ENCODE measurements around the gene OGFR.

OGFR gene

DNA sequence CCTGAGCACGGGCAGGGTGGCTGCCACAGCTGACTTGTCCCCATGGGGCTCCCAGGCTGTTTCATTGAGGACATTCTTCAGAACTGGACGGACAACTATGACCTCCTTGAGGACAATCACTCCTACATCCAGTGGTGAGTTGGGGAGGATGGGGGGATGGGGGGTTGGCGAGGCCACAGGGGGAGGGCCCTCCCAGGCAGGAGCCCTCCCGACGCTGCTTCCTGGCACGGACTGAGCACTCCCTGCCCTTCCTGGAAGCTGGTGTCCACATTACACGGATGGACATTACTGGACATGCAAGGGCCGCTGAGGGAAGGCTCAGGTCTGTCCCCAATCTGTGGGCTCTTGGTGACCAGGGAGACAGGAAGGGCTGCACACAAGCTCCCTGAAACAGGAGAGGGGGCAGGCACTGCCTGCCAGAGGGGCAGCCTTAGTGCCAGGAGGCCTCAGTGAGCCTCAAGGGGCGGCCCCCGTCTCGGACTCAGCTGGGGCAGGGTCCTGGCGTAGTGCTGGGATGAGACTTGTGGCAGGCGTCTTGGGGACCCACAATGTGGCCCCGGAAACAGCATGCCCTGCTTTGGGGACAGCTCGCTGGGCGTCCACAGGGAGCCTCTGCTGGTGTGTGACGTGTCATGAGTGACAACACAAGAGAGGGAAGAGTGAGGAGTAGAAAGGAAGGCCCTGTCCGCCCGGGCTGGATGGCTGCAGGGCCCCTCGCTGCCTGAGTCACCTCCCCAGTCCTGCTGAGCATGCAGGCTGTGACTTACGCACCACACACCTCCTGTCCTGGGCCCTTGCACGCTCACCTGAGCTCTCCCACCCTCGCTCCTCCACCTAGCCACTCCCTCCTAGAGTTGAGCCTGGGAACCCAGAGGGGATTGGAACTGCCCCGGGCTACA lies 5.1 kb downstream of the OGFR start:
- Histone ChIP-seq H3K4me1 (peaks cover 5% of the 10 kb centered on the region), H2AFZ (no peak overlapping the region), H3K9ac (no peak overlapping the region), H3K36me3 (ENCODE audit: control insufficient read depth, insufficient read depth, low read length) (no peaks in the 10 kb centered on the region), H3K4me3 (ENCODE audit: low read depth, low read length) (no peak overlapping the region), H3K27me3 (ENCODE audit: control insufficient read depth, insufficient read depth, low read length) (no peaks in the 10 kb centered on the region), H3K79me2 (peaks cover 23% of the 10 kb centered on the region), H3K9me3 (ENCODE audit: control insufficient read depth, low read length) (no peaks in the 10 kb centered on the region), H3K4me2 (ENCODE audit: low read length) (no peak overlapping the region), H3K27ac (no peak overlapping the region)
- TF ChIP-seq, protein P1, sequence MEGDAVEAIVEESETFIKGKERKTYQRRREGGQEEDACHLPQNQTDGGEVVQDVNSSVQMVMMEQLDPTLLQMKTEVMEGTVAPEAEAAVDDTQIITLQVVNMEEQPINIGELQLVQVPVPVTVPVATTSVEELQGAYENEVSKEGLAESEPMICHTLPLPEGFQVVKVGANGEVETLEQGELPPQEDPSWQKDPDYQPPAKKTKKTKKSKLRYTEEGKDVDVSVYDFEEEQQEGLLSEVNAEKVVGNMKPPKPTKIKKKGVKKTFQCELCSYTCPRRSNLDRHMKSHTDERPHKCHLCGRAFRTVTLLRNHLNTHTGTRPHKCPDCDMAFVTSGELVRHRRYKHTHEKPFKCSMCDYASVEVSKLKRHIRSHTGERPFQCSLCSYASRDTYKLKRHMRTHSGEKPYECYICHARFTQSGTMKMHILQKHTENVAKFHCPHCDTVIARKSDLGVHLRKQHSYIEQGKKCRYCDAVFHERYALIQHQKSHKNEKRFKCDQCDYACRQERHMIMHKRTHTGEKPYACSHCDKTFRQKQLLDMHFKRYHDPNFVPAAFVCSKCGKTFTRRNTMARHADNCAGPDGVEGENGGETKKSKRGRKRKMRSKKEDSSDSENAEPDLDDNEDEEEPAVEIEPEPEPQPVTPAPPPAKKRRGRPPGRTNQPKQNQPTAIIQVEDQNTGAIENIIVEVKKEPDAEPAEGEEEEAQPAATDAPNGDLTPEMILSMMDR (IDR thresholded peaks at IDR 0.05), result no peak

DNA sequence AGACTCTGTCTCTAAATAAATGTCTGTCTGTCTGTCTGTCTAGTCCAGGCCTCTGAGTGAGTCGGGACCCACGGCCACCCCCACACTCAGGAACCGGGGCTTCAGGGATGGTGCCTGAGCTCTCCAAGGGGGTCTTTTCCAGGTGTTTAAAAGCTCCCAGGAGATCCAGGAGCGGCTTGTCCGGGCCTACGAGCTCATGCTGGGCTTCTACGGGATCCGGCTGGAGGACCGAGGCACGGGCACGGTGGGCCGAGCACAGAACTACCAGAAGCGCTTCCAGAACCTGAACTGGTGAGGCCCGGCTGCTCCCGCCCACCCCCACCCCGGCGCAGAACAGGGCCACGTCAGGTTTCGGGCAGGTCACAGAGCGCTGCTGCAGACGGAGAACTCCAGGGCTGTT lies 6.7 kb downstream of the OGFR start:
- Histone ChIP-seq H3K79me2 (peaks cover 14% of the 10 kb centered on the region), H2AFZ (no peak overlapping the region), H3K4me2 (ENCODE audit: low read length) (no peak overlapping the region), H3K4me3 (ENCODE audit: low read depth, low read length) (no peak overlapping the region), H3K36me3 (ENCODE audit: control insufficient read depth, insufficient read depth, low read length) (no peaks in the 10 kb centered on the region), H3K9me3 (ENCODE audit: control insufficient read depth, low read length) (no peaks in the 10 kb centered on the region), H3K9ac (no peak overlapping the region), H3K27ac (no peak overlapping the region), H3K4me1 (peaks cover 8% of the 10 kb centered on the region), H3K27me3 (ENCODE audit: control insufficient read depth, insufficient read depth, low read length) (no peaks in the 10 kb centered on the region)
- TF ChIP-seq, protein P1 (IDR thresholded peaks at IDR 0.05), result no peak

DNA sequence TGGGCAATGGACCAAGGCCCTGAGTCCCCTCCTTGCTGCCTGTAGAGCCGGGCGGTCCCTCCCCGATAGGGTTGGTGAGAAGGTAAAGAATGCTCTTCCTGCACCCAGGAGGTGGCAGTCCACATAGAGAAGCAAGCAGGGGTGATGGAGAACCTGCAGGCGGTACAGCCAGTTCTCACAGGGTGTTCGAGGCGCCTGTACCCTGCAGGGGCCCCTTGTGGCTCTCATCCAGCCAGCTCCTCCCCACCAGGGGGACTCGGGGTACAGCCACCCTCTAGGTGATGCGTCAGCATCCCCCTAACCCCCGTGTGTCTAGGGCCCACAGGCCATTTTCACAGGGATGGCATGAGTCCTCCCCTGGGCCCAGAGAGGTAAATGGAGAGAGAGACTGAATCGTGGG lies 7.1 kb downstream of the OGFR start:
- Histone ChIP-seq H3K9ac (no peak overlapping the region), H2AFZ (no peak overlapping the region), H3K36me3 (ENCODE audit: control insufficient read depth, insufficient read depth, low read length) (no peaks in the 10 kb centered on the region), H3K9me3 (ENCODE audit: control insufficient read depth, low read length) (no peaks in the 10 kb centered on the region), H3K27ac (no peak overlapping the region), H3K4me1 (peaks cover 10% of the 10 kb centered on the region), H3K79me2 (peaks cover 12% of the 10 kb centered on the region), H3K27me3 (ENCODE audit: control insufficient read depth, insufficient read depth, low read length) (no peaks in the 10 kb centered on the region), H3K4me2 (ENCODE audit: low read length) (no peak overlapping the region), H3K4me3 (ENCODE audit: low read depth, low read length) (no peak overlapping the region)
- TF ChIP-seq, protein P1 (IDR thresholded peaks at IDR 0.05), result no peak

DNA sequence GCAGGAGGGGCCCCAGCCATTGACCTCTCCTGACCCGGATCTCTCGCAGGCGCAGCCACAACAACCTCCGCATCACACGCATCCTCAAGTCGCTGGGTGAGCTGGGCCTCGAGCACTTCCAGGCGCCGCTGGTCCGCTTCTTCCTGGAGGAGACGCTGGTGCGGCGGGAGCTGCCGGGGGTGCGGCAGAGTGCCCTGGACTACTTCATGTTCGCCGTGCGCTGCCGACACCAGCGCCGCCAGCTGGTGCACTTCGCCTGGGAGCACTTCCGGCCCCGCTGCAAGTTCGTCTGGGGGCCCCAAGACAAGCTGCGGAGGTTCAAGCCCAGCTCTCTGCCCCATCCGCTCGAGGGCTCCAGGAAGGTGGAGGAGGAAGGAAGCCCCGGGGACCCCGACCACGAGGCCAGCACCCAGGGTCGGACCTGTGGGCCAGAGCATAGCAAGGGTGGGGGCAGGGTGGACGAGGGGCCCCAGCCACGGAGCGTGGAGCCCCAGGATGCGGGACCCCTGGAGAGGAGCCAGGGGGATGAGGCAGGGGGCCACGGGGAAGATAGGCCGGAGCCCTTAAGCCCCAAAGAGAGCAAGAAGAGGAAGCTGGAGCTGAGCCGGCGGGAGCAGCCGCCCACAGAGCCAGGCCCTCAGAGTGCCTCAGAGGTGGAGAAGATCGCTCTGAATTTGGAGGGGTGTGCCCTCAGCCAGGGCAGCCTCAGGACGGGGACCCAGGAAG lies 7.7 kb downstream of the OGFR start:
- Histone ChIP-seq H3K27ac (no peak overlapping the region), H3K4me1 (peaks cover 10% of the 10 kb centered on the region), H3K27me3 (ENCODE audit: control insufficient read depth, insufficient read depth, low read length) (no peaks in the 10 kb centered on the region), H3K79me2 (peaks cover 7% of the 10 kb centered on the region), H3K4me2 (ENCODE audit: low read length) (no peak overlapping the region), H3K9me3 (ENCODE audit: control insufficient read depth, low read length) (no peaks in the 10 kb centered on the region), H2AFZ (no peak overlapping the region), H3K9ac (no peak overlapping the region), H3K36me3 (ENCODE audit: control insufficient read depth, insufficient read depth, low read length) (no peaks in the 10 kb centered on the region), H3K4me3 (ENCODE audit: low read depth, low read length) (no peak overlapping the region)
- TF ChIP-seq, protein P1 (IDR thresholded peaks at IDR 0.05), result no peak

Data from parathyroid adenoma (tissue), 2 donors.